RWPE1 (cell line): Measurements from ENCODE around the gene SCNN1B.
A peak's percentile ranks its signal among the peaks of the same experiment; 100 is the strongest.

Experiments
- CTCF ChIA-PET: fragments of 350-600 bp; sonication (Branson Sonifier 250); formaldehyde crosslinking; extraction: SDS; loops from one replicate; lab custom pipeline; 2021; lab: Yijun Ruan, JAX
- POLR2A ChIA-PET: fragments of 400-600 bp; formaldehyde crosslinking; extraction: SDS; loops from one replicate; lab custom pipeline; 2020; ENCODE audit warnings: antibody characterized with exemption; ENCODE audit not compliant: low non-redundant PET; lab: Yijun Ruan, JAX
- DNase-seq: peaks from one replicate; pipeline ENCODE4 v3.0.0; 2012; ENCODE audit warnings: low spot score
- H3K27ac ChIP-seq: fragments of 450-650 bp; 2 replicates; pipeline ENCODE4 v1.5.1; 2017
- TF ChIP-seq, protein P1 (sequence below): fragments of 450-650 bp; conservative IDR thresholded peaks from 2 replicates; pipeline ENCODE4 v1.5.1; 2017; ENCODE audit warnings: low read depth, mild to moderate bottlenecking

Gene SCNN1B

DNA sequence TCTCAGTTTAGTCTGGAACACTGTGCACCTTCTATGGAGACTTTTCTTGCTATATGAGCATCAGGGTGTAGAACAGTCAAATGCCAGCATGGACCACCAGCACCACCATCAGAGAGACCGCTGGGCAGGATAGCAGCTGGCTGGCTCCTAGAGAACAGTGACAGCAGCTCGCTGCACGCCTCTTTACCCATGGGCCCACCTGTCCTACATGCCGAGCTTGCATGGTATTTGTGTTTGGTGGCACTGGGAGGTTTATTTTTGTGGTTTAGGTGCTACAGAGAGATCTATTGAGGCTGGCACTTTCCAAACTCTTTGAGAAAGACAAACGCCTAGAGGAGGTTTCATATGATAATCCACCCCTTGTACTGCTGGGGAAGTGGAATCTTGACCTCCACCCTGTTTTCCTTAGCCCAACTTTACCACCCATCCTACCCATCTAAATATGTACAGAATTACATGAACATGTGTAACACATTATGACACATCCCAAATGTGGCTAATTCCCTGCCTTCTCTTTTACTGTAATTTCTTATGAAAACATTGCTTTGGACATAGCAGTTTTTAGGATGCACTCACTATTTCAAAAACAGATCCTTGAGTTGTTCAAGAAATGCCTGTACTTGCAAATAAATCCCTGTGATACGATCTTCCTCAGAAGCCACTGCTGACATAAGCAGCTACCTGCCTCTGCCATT lies 104.6 kb downstream of the SCNN1B start:
- CTCF ChIA-PET: no interaction called here
- no peak for DNase-seq
- no peak overlapping the region for H3K27ac ChIP-seq
- TF ChIP-seq, protein P1, sequence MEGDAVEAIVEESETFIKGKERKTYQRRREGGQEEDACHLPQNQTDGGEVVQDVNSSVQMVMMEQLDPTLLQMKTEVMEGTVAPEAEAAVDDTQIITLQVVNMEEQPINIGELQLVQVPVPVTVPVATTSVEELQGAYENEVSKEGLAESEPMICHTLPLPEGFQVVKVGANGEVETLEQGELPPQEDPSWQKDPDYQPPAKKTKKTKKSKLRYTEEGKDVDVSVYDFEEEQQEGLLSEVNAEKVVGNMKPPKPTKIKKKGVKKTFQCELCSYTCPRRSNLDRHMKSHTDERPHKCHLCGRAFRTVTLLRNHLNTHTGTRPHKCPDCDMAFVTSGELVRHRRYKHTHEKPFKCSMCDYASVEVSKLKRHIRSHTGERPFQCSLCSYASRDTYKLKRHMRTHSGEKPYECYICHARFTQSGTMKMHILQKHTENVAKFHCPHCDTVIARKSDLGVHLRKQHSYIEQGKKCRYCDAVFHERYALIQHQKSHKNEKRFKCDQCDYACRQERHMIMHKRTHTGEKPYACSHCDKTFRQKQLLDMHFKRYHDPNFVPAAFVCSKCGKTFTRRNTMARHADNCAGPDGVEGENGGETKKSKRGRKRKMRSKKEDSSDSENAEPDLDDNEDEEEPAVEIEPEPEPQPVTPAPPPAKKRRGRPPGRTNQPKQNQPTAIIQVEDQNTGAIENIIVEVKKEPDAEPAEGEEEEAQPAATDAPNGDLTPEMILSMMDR: no peak
- POLR2A ChIA-PET: no interaction called here

DNA sequence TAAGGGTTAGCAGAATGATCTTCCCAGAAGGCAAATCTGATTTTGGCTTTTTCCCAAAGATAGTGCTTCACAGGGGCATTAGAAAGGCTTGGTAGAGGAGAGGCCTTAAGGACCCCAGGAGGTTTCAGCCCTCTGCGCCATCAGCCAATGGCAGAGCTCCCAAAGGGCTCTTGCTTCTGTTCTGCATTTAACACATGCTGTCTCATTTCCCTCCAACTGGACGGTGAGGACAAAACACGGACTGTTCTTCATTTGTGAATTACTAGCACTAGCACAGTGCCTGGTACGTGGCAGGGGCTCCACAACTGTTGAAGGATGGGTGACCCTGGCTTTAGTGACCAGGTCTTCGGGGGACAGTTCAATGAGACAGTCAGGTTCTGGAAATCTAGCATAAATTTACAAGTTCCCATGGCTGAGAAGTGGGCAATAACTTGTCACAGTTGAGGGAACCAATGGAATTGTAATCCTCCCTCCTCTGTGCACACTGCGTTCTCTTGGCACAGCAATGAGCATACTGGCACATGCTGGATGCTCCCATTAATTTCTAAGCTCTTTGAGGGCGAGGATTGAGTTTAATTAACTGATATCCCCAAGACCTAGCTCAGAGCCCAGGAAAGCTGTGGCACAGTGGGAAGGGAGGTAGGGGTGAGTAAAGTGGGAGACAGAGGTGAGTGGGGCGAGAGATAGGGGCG lies 105.5 kb downstream of the SCNN1B start:
- ChIA-PET CTCF (no interaction called here), POLR2A (no interaction called here)
- DNase-seq: no peak
- TF ChIP-seq, protein P1: no peak
- no peak overlapping the region for H3K27ac ChIP-seq

DNA sequence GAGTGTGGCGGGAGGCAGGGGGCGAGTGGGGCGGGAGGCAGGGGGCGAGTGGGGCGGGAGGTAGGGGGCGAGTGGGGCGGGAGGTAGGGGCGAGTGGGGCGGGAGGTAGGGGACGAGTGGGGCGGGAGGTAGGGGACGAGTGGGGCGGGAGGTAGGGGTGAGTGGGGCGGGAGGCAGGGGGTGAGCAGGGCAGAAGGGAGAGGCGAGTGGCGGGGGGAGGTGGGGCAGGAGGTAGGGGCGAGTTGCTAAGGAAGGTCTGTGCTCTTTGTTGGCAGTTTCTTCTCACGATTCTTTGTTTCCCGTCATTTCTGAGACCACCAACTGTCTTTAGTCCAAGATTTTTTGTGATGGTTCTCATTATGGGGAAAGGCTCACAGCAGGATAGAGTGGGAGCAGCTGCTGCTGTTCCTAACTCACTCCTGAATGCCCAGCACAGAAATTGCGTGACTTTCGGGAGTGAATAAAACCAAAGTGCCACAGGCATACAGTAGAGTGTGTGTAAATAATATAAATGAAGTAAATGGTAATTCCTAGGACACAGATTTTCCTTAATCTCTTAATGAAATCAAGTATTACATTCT lies 106.2 kb downstream of the SCNN1B start:
- DNase-seq: no peak
- ChIA-PET POLR2A (no interaction called here), CTCF (interaction anchor here (0.7 kb wide), 1 partner anchor 592 kb away, joined by 3 read pairs; no protein-coding TSS in a partner anchor)
- no peak overlapping the region for H3K27ac ChIP-seq
- TF ChIP-seq, protein P1: no peak

DNA sequence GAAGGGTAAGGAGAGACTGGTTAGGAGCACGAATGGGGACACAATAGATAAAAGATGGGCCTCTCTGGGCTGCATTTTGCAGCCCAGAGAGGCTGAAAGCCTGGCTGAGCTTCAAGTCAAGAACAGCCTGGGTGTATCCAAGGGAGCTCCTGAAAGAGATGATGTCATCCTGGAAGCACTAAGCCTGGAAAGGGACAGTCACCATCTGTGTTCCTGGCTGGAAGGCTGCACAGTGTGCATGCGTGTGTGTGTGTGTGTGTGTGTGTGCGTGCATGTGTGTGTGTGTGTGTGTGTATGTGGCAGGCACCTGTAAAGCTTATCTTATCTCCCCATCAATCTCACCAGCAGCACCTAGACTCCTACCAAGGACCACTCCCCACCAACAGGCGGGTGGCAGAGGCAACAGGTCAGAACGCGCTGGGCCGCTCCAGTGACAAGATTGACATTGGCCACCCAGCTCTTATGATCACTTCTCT lies 106.8 kb downstream of the SCNN1B start:
- no peak for DNase-seq
- TF ChIP-seq, protein P1: no peak
- peak overlapping the region; percentile 32; the same call in 1 of the 2 replicates for H3K27ac ChIP-seq
- ChIA-PET CTCF (interaction anchor here (0.7 kb wide), 1 partner anchor 593 kb away, joined by 3 read pairs; no protein-coding TSS in a partner anchor), POLR2A (no interaction called here)

DNA sequence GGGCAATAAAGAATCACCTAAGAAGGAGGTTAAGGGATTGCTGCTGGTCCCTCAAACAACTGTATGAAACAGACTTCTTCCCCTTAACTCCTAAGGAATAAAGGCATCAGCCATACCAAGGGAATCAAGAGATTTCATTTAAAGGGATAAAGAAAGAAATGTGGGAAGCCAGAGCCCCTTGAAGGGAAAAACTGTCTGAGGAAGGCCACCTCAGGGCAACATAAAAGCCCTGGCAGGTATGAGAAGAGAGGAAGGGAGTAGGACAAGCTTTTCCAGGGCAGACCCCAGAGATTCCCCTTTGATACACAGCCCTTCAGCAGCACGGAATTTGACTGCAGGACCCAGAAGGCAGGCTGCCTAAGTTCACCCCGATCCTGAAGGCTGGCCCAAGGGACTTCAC lies 107.4 kb downstream of the SCNN1B start:
- POLR2A ChIA-PET: no interaction called here
- TF ChIP-seq, protein P1: no peak
- CTCF ChIA-PET: no interaction called here
- no peak for DNase-seq
- no peak overlapping the region for H3K27ac ChIP-seq

DNA sequence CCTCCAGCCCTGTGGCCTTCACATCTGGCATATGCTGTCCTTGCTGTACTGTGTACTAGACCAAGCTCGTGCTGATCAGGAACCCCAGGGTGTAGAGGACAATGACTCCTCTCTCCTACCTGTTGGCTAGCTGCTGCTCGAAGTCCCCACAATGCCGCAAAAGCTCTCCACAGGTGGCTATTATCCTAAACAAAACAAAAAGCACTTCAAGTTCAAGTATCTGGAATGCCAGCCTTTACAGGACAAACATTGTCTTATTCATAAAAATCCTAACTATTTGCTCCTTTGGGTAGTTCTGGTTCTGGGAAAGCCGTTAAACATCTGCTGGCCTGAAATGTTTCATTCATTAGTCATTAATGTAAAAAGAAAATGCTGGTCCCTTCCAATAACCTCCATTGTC lies 108.1 kb downstream of the SCNN1B start:
- ChIA-PET POLR2A (no interaction called here), CTCF (interaction anchor here (0.6 kb wide), 1 partner anchor 548 kb away, joined by 6 read pairs; no protein-coding TSS in a partner anchor)
- TF ChIP-seq, protein P1: no peak
- DNase-seq: no peak
- no peak overlapping the region for H3K27ac ChIP-seq
